HG03060 (cell line): ENCODE measurements around the gene RHBDF2.
A peak's percentile ranks its signal among the peaks of the same experiment; 100 is the strongest.

Experiments
- ATAC-seq: cut with Tn5 transposase; IDR thresholded peaks from one replicate; pipeline ENCODE4 v1.9.1; 2021; ENCODE audit warnings: low read depth, moderate number of reproducible peaks; ENCODE audit not compliant: unreplicated experiment

The RHBDF2 gene

GRCh38 chr17:76487451-76488192, 13.6 kb downstream of the RHBDF2 start:
- ATAC-seq: no peak

- ATAC-seq: no peak
Measured at GRCh38 chr17:76485569-76485968, 15.7 kb downstream of the RHBDF2 start.

- no peak for ATAC-seq
Measured at GRCh38 chr17:76484228-76484725, 16.9 kb downstream of the RHBDF2 start.

- ATAC-seq: peak; percentile 36
Measured at GRCh38 chr17:76481071-76481655, 20.1 kb downstream of the RHBDF2 start.

- ATAC-seq: no peak
Measured at GRCh38 chr17:76480632-76481031, 20.6 kb downstream of the RHBDF2 start.

- no peak for ATAC-seq
Measured at GRCh38 chr17:76479515-76480060, 21.6 kb downstream of the RHBDF2 start.

- ATAC-seq: no peak
Measured at GRCh38 chr17:76478730-76479514, 22.3 kb downstream of the RHBDF2 start.

GRCh38 chr17:76478097-76478496, 23.1 kb downstream of the RHBDF2 start:
- no peak for ATAC-seq

GRCh38 chr17:76477576-76477975, 23.6 kb downstream of the RHBDF2 start:
- no peak for ATAC-seq

GRCh38 chr17:76476736-76477135, 24.5 kb downstream of the RHBDF2 start:
- no peak for ATAC-seq

- ATAC-seq: no peak
Measured at GRCh38 chr17:76475302-76475701, 25.9 kb downstream of the RHBDF2 start.

- no peak for ATAC-seq
Measured at GRCh38 chr17:76474894-76475293, 26.3 kb downstream of the RHBDF2 start.

- no peak for ATAC-seq
Measured at GRCh38 chr17:76474238-76474637, 27.0 kb downstream of the RHBDF2 start.

GRCh38 chr17:76473541-76473985, 27.7 kb downstream of the RHBDF2 start:
- no peak for ATAC-seq

GRCh38 chr17:76472726-76473125, 28.5 kb downstream of the RHBDF2 start:
- ATAC-seq: no peak

GRCh38 chr17:76472258-76472645, 29.0 kb downstream of the RHBDF2 start:
- no peak for ATAC-seq

- no peak for ATAC-seq
Measured at GRCh38 chr17:76471498-76472257, 29.5 kb downstream of the RHBDF2 start.

GRCh38 chr17:76469991-76470739, 31.1 kb downstream of the RHBDF2 start:
- ATAC-seq: no peak
